SK-N-SH treated with all-trans-retinoic acid at 6 μM for 48 hours (cell line): ENCODE results near the gene CHCHD4.

Source experiments
- ATAC-seq: fragments of 200-7000 bp; cut with Tn5 transposase; 3 replicates; pipeline ENCODE4 v1.9.1; 2020; ENCODE audit warnings: mild to moderate bottlenecking, moderate library complexity
- ARNTL ChIP-seq: fragments of 450-650 bp; formaldehyde crosslinking; IDR thresholded peaks from 2 replicates; pipeline ENCODE4 v1.5.0; 2020; ENCODE audit warnings: low read depth, mild to moderate bottlenecking, moderate library complexity, borderline replicate concordance
- BACH2 ChIP-seq: fragments of 250-450 bp; sonication (Bioruptor Pico); IDR thresholded peaks from 2 replicates; pipeline ENCODE4 v1.9.0; 2021; ENCODE audit warnings: mild to moderate bottlenecking, borderline replicate concordance
- CSDC2 ChIP-seq: fragments of 250-450 bp; sonication (Bioruptor Pico); IDR thresholded peaks from 2 replicates; pipeline ENCODE4 v1.5.0; 2020; ENCODE audit warnings: mild to moderate bottlenecking, moderate library complexity
- ESRRG ChIP-seq: fragments of 250-450 bp; sonication (Bioruptor Pico); IDR thresholded peaks from 2 replicates; pipeline ENCODE4 v1.6.1; 2021; ENCODE audit warnings: mild to moderate bottlenecking
- GLIS3 ChIP-seq: fragments of 250-450 bp; sonication (Bioruptor Pico); IDR thresholded peaks from 2 replicates; pipeline ENCODE4 v1.5.0; 2020; ENCODE audit warnings: mild to moderate bottlenecking, moderate library complexity
- ISL1 ChIP-seq: fragments of 250-450 bp; sonication (Bioruptor Pico); IDR thresholded peaks from 2 replicates; pipeline ENCODE4 v2.1.2; 2022; ENCODE audit warnings: mild to moderate bottlenecking, moderate library complexity
- OSR1 ChIP-seq: fragments of 250-450 bp; sonication (Bioruptor Pico); IDR thresholded peaks from 2 replicates; pipeline ENCODE4 v1.8.0; 2022; ENCODE audit warnings: moderate library complexity, mild to moderate bottlenecking, inconsistent platforms
- PPARA ChIP-seq: fragments of 250-450 bp; sonication (Bioruptor Pico); IDR thresholded peaks from 2 replicates; pipeline ENCODE4 v1.5.0; 2020; ENCODE audit warnings: mild to moderate bottlenecking, borderline replicate concordance
- RARB ChIP-seq: fragments of 250-450 bp; sonication (Bioruptor Pico); IDR thresholded peaks from 2 replicates; pipeline ENCODE4 v1.8.0; 2021; ENCODE audit warnings: mild to moderate bottlenecking, moderate library complexity
- SNAI2 ChIP-seq: fragments of 250-450 bp; sonication (Bioruptor Pico); IDR thresholded peaks from 2 replicates; pipeline ENCODE4 v1.5.0; 2020; ENCODE audit warnings: mild to moderate bottlenecking, moderate library complexity
- TCF4 ChIP-seq: fragments of 250-450 bp; sonication (Bioruptor Pico); IDR thresholded peaks from 2 replicates; pipeline ENCODE4 v1.8.0; 2021; ENCODE audit warnings: mild to moderate bottlenecking, moderate library complexity, borderline replicate concordance
- TOX ChIP-seq: fragments of 250-450 bp; sonication (Bioruptor Pico); IDR thresholded peaks from 2 replicates; pipeline ENCODE4 v1.8.0; 2021; ENCODE audit warnings: mild to moderate bottlenecking, moderate library complexity, borderline replicate concordance
- ZC3H10 ChIP-seq: fragments of 250-450 bp; sonication (Bioruptor Pico); IDR thresholded peaks from 2 replicates; pipeline ENCODE4 v1.5.1; 2021; ENCODE audit warnings: mild to moderate bottlenecking, moderate library complexity
- ZFP3 ChIP-seq: fragments of 250-450 bp; sonication (Bioruptor Pico); IDR thresholded peaks from 2 replicates; pipeline ENCODE4 v1.5.0; 2020; ENCODE audit warnings: mild to moderate bottlenecking, moderate library complexity
- ZFP30 ChIP-seq: fragments of 450-650 bp; formaldehyde crosslinking; IDR thresholded peaks from 2 replicates; pipeline ENCODE4 v1.5.0; 2022; ENCODE audit warnings: mild to moderate bottlenecking, moderate library complexity
- ZNF565 ChIP-seq: fragments of 450-650 bp; formaldehyde crosslinking; conservative IDR thresholded peaks from 2 replicates; pipeline ENCODE4 v1.5.0; 2020; ENCODE audit warnings: low read depth, mild to moderate bottlenecking, moderate library complexity
- ZNF70 ChIP-seq: fragments of 450-650 bp; formaldehyde crosslinking; IDR thresholded peaks from 2 replicates; pipeline ENCODE4 v1.5.0; 2020; ENCODE audit warnings: mild to moderate bottlenecking, moderate library complexity
- ZNF8 ChIP-seq: fragments of 450-650 bp; formaldehyde crosslinking; IDR thresholded peaks from 2 replicates; pipeline ENCODE4 v1.5.0; 2020; ENCODE audit warnings: mild to moderate bottlenecking, moderate library complexity
- TF ChIP-seq, protein P1 (sequence below): fragments of 250-450 bp; sonication (Bioruptor Pico); IDR thresholded peaks from 2 replicates; pipeline ENCODE4 v1.8.0; 2021; ENCODE audit warnings: low read depth, mild to moderate bottlenecking, moderate library complexity, borderline replicate concordance
- TF ChIP-seq, protein P2 (sequence below): fragments of 250-450 bp; sonication (Bioruptor Pico); IDR thresholded peaks from 2 replicates; pipeline ENCODE4 v1.8.0; 2020; ENCODE audit warnings: mild to moderate bottlenecking, moderate library complexity, borderline replicate concordance
- TF ChIP-seq, protein P3 (sequence below): fragments of 250-450 bp; sonication (Bioruptor Pico); IDR thresholded peaks from 2 replicates; pipeline ENCODE4 v1.5.0; 2020; ENCODE audit warnings: mild to moderate bottlenecking, moderate library complexity
- TF ChIP-seq, protein P4 (sequence below): fragments of 250-450 bp; sonication (Bioruptor Pico); IDR thresholded peaks from 2 replicates; pipeline ENCODE4 v1.5.1; 2020; ENCODE audit warnings: low read depth, mild to moderate bottlenecking, moderate library complexity
- TF ChIP-seq, protein P5 (sequence below): fragments of 250-450 bp; sonication (Bioruptor Pico); IDR thresholded peaks from 2 replicates; pipeline ENCODE4 v1.5.1; 2021; ENCODE audit warnings: mild to moderate bottlenecking, moderate library complexity

Gene CHCHD4

DNA sequence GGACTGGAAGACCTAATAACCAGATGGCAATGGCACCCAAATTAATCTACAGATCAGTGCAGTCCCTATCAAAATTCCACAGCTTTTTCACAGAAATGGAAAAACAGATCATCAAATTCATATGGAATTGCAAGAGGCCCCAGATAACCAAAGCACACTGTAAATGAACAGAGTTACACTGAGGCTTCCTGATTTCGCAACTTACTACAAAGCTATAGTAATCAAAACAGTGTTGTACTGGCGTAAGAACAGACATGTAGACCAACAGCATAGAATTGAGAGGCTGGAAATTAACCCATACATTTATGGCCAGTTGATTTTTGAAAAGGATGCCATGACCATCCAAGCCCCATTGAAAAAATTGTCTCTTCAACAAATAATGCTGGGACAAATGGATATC lies 37.5 kb upstream of the CHCHD4 start:
- TF ChIP-seq OSR1 (CRISPR knock-in tag): no peak
- no peak for TF ChIP-seq ARNTL
- TF ChIP-seq GLIS3: no peak
- no peak for TF ChIP-seq CSDC2 (CRISPR knock-in tag)
- no peak for TF ChIP-seq ZFP3 (CRISPR knock-in tag)
- TF ChIP-seq, protein P1, sequence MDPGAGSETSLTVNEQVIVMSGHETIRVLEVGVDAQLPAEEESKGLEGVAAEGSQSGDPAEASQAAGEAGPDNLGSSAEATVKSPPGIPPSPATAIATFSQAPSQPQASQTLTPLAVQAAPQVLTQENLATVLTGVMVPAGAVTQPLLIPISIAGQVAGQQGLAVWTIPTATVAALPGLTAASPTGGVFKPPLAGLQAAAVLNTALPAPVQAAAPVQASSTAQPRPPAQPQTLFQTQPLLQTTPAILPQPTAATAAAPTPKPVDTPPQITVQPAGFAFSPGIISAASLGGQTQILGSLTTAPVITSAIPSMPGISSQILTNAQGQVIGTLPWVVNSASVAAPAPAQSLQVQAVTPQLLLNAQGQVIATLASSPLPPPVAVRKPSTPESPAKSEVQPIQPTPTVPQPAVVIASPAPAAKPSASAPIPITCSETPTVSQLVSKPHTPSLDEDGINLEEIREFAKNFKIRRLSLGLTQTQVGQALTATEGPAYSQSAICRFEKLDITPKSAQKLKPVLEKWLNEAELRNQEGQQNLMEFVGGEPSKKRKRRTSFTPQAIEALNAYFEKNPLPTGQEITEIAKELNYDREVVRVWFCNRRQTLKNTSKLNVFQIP (CRISPR knock-in tag): no peak
- no peak for TF ChIP-seq TCF4 (CRISPR knock-in tag)
- no peak for TF ChIP-seq ESRRG
- no peak for TF ChIP-seq ZNF70 (CRISPR knock-in tag)
- TF ChIP-seq SNAI2 (CRISPR knock-in tag): no peak
- no peak for TF ChIP-seq RARB (CRISPR knock-in tag)
- TF ChIP-seq BACH2 (CRISPR knock-in tag): no peak
- TF ChIP-seq, protein P2, sequence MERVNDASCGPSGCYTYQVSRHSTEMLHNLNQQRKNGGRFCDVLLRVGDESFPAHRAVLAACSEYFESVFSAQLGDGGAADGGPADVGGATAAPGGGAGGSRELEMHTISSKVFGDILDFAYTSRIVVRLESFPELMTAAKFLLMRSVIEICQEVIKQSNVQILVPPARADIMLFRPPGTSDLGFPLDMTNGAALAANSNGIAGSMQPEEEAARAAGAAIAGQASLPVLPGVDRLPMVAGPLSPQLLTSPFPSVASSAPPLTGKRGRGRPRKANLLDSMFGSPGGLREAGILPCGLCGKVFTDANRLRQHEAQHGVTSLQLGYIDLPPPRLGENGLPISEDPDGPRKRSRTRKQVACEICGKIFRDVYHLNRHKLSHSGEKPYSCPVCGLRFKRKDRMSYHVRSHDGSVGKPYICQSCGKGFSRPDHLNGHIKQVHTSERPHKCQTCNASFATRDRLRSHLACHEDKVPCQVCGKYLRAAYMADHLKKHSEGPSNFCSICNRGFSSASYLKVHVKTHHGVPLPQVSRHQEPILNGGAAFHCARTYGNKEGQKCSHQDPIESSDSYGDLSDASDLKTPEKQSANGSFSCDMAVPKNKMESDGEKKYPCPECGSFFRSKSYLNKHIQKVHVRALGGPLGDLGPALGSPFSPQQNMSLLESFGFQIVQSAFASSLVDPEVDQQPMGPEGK (CRISPR knock-in tag): no peak
- no peak for TF ChIP-seq ZFP30 (CRISPR knock-in tag)
- no peak for TF ChIP-seq ZNF8 (CRISPR knock-in tag)
- TF ChIP-seq, protein P3, sequence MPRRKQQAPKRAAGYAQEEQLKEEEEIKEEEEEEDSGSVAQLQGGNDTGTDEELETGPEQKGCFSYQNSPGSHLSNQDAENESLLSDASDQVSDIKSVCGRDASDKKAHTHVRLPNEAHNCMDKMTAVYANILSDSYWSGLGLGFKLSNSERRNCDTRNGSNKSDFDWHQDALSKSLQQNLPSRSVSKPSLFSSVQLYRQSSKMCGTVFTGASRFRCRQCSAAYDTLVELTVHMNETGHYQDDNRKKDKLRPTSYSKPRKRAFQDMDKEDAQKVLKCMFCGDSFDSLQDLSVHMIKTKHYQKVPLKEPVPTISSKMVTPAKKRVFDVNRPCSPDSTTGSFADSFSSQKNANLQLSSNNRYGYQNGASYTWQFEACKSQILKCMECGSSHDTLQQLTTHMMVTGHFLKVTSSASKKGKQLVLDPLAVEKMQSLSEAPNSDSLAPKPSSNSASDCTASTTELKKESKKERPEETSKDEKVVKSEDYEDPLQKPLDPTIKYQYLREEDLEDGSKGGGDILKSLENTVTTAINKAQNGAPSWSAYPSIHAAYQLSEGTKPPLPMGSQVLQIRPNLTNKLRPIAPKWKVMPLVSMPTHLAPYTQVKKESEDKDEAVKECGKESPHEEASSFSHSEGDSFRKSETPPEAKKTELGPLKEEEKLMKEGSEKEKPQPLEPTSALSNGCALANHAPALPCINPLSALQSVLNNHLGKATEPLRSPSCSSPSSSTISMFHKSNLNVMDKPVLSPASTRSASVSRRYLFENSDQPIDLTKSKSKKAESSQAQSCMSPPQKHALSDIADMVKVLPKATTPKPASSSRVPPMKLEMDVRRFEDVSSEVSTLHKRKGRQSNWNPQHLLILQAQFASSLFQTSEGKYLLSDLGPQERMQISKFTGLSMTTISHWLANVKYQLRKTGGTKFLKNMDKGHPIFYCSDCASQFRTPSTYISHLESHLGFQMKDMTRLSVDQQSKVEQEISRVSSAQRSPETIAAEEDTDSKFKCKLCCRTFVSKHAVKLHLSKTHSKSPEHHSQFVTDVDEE (CRISPR knock-in tag): no peak
- TF ChIP-seq ISL1 (CRISPR knock-in tag): no peak
- TF ChIP-seq ZC3H10 (CRISPR knock-in tag): no peak
- TF ChIP-seq PPARA (CRISPR knock-in tag): no peak
- no peak for TF ChIP-seq TOX
- TF ChIP-seq, all 23 proteins: peak for 0
- ATAC-seq: no peak

DNA sequence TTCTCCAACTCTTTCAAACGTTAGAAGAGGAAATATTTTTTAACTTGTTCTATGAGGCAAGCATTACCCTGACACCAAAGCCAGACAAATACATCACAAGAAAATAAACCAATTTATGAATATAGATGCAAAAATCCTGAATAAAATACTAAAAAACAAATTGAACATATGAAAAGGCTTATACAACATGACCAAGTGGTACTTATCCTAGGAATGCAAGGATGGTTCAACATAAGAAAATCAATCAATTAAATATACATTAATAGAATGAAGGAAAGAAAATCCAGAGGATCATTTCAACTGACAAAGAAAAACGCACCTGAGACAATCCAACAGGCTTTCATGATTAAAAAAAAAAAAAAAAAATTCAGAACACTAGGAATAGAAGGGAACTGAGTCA lies 36.6 kb upstream of the CHCHD4 start:
- ATAC-seq: no peak
- TF ChIP-seq ZFP3 (CRISPR knock-in tag) (no peak), ESRRG (no peak), ZNF8 (CRISPR knock-in tag) (no peak), ZNF70 (CRISPR knock-in tag) (no peak)
- TF ChIP-seq, protein P1 (CRISPR knock-in tag): no peak
- TF ChIP-seq, protein P4, sequence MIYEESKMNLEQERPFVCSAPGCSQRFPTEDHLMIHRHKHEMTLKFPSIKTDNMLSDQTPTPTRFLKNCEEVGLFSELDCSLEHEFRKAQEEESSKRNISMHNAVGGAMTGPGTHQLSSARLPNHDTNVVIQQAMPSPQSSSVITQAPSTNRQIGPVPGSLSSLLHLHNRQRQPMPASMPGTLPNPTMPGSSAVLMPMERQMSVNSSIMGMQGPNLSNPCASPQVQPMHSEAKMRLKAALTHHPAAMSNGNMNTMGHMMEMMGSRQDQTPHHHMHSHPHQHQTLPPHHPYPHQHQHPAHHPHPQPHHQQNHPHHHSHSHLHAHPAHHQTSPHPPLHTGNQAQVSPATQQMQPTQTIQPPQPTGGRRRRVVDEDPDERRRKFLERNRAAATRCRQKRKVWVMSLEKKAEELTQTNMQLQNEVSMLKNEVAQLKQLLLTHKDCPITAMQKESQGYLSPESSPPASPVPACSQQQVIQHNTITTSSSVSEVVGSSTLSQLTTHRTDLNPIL (CRISPR knock-in tag): no peak

DNA sequence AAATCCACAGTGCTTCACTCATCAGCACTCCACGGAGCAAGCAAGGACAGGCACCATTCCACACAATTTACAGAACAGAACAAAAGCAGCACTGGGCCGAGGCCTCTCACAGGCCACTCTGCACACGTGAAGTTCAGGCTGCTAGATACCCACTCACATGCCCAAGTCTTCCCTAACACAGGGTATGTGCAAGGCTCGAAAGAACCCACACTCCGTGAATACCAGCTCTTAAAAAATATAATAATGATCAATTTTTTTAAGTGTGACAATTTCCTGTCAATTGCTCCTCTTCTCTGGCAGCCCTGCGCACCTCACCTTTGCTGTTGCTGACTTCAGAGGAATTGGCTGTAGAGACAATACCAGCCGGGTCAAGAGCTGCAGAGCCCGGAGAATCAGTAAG lies 34.8 kb upstream of the CHCHD4 start:
- no peak for ATAC-seq
- TF ChIP-seq ESRRG (no peak), GLIS3 (no peak), ZNF565 (CRISPR knock-in tag) (no peak)
- TF ChIP-seq, protein P2 (CRISPR knock-in tag): no peak
- TF ChIP-seq, protein P5, sequence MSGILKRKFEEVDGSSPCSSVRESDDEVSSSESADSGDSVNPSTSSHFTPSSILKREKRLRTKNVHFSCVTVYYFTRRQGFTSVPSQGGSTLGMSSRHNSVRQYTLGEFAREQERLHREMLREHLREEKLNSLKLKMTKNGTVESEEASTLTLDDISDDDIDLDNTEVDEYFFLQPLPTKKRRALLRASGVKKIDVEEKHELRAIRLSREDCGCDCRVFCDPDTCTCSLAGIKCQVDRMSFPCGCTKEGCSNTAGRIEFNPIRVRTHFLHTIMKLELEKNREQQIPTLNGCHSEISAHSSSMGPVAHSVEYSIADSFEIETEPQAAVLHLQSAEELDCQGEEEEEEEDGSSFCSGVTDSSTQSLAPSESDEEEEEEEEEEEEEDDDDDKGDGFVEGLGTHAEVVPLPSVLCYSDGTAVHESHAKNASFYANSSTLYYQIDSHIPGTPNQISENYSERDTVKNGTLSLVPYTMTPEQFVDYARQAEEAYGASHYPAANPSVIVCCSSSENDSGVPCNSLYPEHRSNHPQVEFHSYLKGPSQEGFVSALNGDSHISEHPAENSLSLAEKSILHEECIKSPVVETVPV: no peak
- TF ChIP-seq, protein P4 (CRISPR knock-in tag): no peak
- TF ChIP-seq, protein P1 (CRISPR knock-in tag): no peak
